ENCODE measurements around the gene TRDN.

TRDN gene

GRCh38 chr6:123420512-123420911, 216.2 kb downstream of the TRDN start:
- in situ Hi-C loops (cut with MboI; ENCODE audit: low sequenced_read_pairs, unreplicated experiment) = no loop called here
- TF ChIP-seq, protein P1, sequence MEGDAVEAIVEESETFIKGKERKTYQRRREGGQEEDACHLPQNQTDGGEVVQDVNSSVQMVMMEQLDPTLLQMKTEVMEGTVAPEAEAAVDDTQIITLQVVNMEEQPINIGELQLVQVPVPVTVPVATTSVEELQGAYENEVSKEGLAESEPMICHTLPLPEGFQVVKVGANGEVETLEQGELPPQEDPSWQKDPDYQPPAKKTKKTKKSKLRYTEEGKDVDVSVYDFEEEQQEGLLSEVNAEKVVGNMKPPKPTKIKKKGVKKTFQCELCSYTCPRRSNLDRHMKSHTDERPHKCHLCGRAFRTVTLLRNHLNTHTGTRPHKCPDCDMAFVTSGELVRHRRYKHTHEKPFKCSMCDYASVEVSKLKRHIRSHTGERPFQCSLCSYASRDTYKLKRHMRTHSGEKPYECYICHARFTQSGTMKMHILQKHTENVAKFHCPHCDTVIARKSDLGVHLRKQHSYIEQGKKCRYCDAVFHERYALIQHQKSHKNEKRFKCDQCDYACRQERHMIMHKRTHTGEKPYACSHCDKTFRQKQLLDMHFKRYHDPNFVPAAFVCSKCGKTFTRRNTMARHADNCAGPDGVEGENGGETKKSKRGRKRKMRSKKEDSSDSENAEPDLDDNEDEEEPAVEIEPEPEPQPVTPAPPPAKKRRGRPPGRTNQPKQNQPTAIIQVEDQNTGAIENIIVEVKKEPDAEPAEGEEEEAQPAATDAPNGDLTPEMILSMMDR (IDR thresholded peaks at IDR 0.05; ENCODE audit: borderline replicate concordance, control extremely low read depth, extremely low read depth, insufficient read depth, missing control alignments) = no peak
- no peak for DNase-seq (ENCODE audit: low spot score)

- TF ChIP-seq, protein P1 (IDR thresholded peaks at IDR 0.05; ENCODE audit: borderline replicate concordance, control extremely low read depth, extremely low read depth, insufficient read depth, missing control alignments) = no peak
- no peak for DNase-seq (ENCODE audit: low spot score)
- in situ Hi-C loops (cut with MboI; ENCODE audit: low sequenced_read_pairs, unreplicated experiment) = loop anchor here (10.0 kb wide), 1 partner anchor 287 kb away; no protein-coding TSS in a partner anchor
These were observed 218.7 kb downstream of the TRDN start for GRCh38 chr6:123418071-123418470.

- in situ Hi-C loops (cut with MboI; ENCODE audit: low sequenced_read_pairs, unreplicated experiment) = loop anchor here (10.0 kb wide), 1 partner anchor 287 kb away; no protein-coding TSS in a partner anchor
- TF ChIP-seq, protein P1 (IDR thresholded peaks at IDR 0.05; ENCODE audit: borderline replicate concordance, control extremely low read depth, extremely low read depth, insufficient read depth, missing control alignments) = no peak
- no peak for DNase-seq (ENCODE audit: low spot score)
These were observed 219.2 kb downstream of the TRDN start for GRCh38 chr6:123417535-123417934.

GRCh38 chr6:123415844-123416468, 220.8 kb downstream of the TRDN start:
- peak; percentile 25 for DNase-seq (ENCODE audit: low spot score)
- in situ Hi-C loops (cut with MboI; ENCODE audit: low sequenced_read_pairs, unreplicated experiment) = loop anchor here (10.0 kb wide), 1 partner anchor 289 kb away; no protein-coding TSS in a partner anchor
- TF ChIP-seq, protein P1 (IDR thresholded peaks at IDR 0.05; ENCODE audit: borderline replicate concordance, control extremely low read depth, extremely low read depth, insufficient read depth, missing control alignments) = peak; percentile 60

DNA sequence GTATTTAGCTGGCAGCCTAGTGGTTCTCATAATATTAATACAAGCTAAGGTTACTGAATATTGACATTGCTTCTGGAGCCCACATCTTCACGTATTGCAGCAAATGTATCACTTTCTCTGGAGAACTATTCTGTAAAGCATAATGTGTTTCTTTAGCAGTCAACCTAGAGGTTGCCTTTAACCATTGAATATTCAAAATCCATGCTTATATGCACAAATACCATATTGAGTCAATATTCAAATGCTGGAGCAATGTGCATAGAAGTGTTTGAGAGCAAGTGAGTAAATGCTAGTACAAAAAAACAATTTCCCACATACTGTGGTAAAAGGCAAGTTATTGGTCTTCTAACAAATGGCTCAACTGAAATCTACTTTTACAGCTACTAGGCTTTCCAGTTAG, 231.8 kb downstream of the TRDN start:
- TF ChIP-seq, protein P1 (IDR thresholded peaks at IDR 0.05; ENCODE audit: borderline replicate concordance, control extremely low read depth, extremely low read depth, insufficient read depth, missing control alignments) = no peak
- in situ Hi-C loops (cut with MboI; ENCODE audit: low sequenced_read_pairs, unreplicated experiment) = no loop called here
- DNase-seq (ENCODE audit: low spot score) = no peak

GRCh38 chr6:123402052-123402451, 234.7 kb downstream of the TRDN start:
- in situ Hi-C loops (cut with MboI; ENCODE audit: low sequenced_read_pairs, unreplicated experiment) = no loop called here
- TF ChIP-seq, protein P1 (IDR thresholded peaks at IDR 0.05; ENCODE audit: borderline replicate concordance, control extremely low read depth, extremely low read depth, insufficient read depth, missing control alignments) = no peak
- DNase-seq (ENCODE audit: low spot score) = no peak

All from GM13976 (cell line).